Fibroblast of villous mesenchyme (primary cell): ENCODE results near the gene SLC30A7. TPM values are rescaled to one million over a fixed set of nuclear protein-coding genes. Genes with fewer than 3 reads are reported as not detected.
A peak's percentile ranks its signal among the peaks of the same experiment; 100 is the strongest.
"Not testable (repeated sequence)": the region's sequence is repeated elsewhere in the genome, so short reads cannot be mapped to it uniquely, and the experiment has no call there.

ENCODE experiments used
- DNase-seq: peaks from one replicate; pipeline ENCODE4 v3.0.0-alpha.2; 2010; ENCODE audit warnings: low read depth
- H3K4me3 ChIP-seq: 2 replicates; pipeline ENCODE4 v1.5.1; 2011; ENCODE audit warnings: low read depth, mild to moderate bottlenecking, low read length
- total RNA-seq: library from RNA; depleted of rRNA; stranded (reverse); fragments of >200 nt; gene quantifications from 2 replicates; pipeline ENCODE4 v1.2.3, GENCODE V29; 2012
- TF ChIP-seq, protein P1 (sequence below): IDR thresholded peaks from 2 replicates; pipeline ENCODE4 v1.5.1; 2012; ENCODE audit warnings: low read depth, mild to moderate bottlenecking, low read length; ENCODE audit not compliant: insufficient read depth

SLC30A7 gene, protein sequence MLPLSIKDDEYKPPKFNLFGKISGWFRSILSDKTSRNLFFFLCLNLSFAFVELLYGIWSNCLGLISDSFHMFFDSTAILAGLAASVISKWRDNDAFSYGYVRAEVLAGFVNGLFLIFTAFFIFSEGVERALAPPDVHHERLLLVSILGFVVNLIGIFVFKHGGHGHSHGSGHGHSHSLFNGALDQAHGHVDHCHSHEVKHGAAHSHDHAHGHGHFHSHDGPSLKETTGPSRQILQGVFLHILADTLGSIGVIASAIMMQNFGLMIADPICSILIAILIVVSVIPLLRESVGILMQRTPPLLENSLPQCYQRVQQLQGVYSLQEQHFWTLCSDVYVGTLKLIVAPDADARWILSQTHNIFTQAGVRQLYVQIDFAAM
- 52.5 and 90.7 TPM in 2 replicates for total RNA-seq

- TF ChIP-seq, protein P1, sequence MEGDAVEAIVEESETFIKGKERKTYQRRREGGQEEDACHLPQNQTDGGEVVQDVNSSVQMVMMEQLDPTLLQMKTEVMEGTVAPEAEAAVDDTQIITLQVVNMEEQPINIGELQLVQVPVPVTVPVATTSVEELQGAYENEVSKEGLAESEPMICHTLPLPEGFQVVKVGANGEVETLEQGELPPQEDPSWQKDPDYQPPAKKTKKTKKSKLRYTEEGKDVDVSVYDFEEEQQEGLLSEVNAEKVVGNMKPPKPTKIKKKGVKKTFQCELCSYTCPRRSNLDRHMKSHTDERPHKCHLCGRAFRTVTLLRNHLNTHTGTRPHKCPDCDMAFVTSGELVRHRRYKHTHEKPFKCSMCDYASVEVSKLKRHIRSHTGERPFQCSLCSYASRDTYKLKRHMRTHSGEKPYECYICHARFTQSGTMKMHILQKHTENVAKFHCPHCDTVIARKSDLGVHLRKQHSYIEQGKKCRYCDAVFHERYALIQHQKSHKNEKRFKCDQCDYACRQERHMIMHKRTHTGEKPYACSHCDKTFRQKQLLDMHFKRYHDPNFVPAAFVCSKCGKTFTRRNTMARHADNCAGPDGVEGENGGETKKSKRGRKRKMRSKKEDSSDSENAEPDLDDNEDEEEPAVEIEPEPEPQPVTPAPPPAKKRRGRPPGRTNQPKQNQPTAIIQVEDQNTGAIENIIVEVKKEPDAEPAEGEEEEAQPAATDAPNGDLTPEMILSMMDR, result no peak
- DNase-seq, result peak; percentile 92
- H3K4me3 ChIP-seq, result peak within 1 kb of the TSS; percentile 98
These were observed at the start of gene SLC30A7 for GRCh38 chr1:100895540-100896480. TSS of gene SLC30A7 (plus strand) at chr1:100896090. CDS start at chr1:100896263, 173 bp downstream.

- peak; percentile 44 for DNase-seq
- H3K4me3 ChIP-seq, result no peak overlapping the region
- TF ChIP-seq, protein P1, result no peak
These were observed 48.4 kb upstream of the SLC30A7 start for GRCh38 chr1:100847361-100848082.

DNA sequence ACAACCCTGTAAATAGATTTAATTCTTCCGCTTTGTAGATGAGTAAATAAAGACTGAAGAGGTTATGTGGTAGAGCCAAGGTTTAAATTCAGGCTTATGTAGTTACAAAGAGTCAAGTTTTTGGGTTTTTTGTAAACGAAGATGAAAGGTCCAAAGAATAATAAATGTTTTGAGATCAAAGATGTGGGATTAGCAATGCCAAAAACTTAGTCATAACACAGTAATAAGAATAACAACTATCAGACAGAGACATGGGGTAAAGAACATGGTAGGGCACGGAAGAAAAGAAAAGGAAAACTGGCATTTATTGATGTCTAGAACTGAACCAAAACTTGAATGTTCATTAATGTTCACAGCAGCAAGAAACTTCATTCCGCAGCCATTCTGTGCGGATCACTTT lies 44.2 kb upstream of the SLC30A7 start:
- DNase-seq, result no peak
- TF ChIP-seq, protein P1, result no peak
- H3K4me3 ChIP-seq, result no peak overlapping the region

DNA sequence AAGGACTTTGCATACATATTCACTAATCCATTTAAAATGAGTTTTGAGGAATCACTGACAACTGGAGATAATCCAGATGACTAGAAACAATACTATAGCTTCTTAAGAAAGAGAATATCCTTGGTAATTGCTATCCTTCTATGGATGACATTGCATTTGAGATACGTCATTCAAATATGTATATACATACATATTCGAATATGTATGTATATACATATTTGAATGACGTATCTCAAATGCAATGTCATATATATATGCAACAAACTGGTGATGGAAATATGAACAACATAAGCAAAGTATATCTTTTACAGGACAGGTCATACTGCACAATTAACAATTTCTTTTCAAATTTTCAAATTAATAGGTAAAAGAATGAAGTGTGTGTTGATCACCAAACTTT lies 42.9 kb upstream of the SLC30A7 start:
- TF ChIP-seq, protein P1, result no peak
- H3K4me3 ChIP-seq, result no peak overlapping the region
- no peak for DNase-seq

GRCh38 chr1:100855116-100855515 lies 40.8 kb upstream of the SLC30A7 start:
- peak; percentile 70 for DNase-seq
- not testable (repeated sequence) for H3K4me3 ChIP-seq

- DNase-seq, result peak; percentile 33
These were observed 35.4 kb upstream of the SLC30A7 start for GRCh38 chr1:100860397-100860991.

More at GRCh38 chr1:100860397-100860991, 35.4 kb upstream of the SLC30A7 start:
- no peak overlapping the region for H3K4me3 ChIP-seq
- TF ChIP-seq, protein P1, result no peak
